ENCODE measurements around the gene EDAR.

Gene EDAR

DNA sequence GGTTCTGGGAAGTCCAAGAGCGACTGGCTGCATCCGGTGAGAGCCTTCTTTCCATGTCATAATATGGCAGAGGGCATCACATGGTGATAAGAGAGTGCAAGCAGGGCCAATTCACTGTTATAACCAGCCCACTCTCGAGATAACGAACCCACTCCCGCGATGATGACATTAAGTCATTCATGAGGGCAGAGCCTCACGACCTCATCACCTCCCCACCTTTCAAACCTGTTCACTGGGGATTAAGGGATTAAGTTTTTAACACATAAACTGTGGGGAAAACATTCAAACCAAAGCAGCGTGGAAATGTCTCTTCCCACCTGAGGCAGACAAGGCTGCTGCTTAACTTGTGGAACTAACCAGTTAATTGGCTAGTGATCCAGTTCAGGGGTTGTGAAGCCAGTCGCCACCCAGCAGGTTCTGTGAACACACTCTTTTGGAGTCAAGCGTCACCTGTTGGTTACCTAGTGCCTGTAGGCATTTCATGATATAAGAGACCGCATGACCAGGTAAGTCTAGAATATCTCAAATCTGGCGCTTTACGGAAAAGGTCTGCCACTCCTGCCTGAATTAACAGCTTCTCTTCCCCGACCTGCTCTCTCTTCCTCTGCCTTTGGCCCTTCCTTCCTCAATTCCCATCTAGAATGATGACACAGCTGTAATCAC is 54.3 kb downstream of the EDAR start:
- H3K27ac ChIP-seq: no peak overlapping the region
- no peak for TF ChIP-seq ZFX (IDR thresholded peaks at IDR 0.05; ENCODE audit: borderline replicate concordance)
- TF ChIP-seq, protein P1, sequence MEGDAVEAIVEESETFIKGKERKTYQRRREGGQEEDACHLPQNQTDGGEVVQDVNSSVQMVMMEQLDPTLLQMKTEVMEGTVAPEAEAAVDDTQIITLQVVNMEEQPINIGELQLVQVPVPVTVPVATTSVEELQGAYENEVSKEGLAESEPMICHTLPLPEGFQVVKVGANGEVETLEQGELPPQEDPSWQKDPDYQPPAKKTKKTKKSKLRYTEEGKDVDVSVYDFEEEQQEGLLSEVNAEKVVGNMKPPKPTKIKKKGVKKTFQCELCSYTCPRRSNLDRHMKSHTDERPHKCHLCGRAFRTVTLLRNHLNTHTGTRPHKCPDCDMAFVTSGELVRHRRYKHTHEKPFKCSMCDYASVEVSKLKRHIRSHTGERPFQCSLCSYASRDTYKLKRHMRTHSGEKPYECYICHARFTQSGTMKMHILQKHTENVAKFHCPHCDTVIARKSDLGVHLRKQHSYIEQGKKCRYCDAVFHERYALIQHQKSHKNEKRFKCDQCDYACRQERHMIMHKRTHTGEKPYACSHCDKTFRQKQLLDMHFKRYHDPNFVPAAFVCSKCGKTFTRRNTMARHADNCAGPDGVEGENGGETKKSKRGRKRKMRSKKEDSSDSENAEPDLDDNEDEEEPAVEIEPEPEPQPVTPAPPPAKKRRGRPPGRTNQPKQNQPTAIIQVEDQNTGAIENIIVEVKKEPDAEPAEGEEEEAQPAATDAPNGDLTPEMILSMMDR (IDR thresholded peaks at IDR 0.05): no peak

- H3K27ac ChIP-seq: no peak overlapping the region
- TF ChIP-seq, protein P1 (IDR thresholded peaks at IDR 0.05): no peak
- TF ChIP-seq ZFX (IDR thresholded peaks at IDR 0.05; ENCODE audit: borderline replicate concordance): no peak
These were observed 54.9 kb downstream of the EDAR start for GRCh38 chr2:108934151-108934550.

DNA sequence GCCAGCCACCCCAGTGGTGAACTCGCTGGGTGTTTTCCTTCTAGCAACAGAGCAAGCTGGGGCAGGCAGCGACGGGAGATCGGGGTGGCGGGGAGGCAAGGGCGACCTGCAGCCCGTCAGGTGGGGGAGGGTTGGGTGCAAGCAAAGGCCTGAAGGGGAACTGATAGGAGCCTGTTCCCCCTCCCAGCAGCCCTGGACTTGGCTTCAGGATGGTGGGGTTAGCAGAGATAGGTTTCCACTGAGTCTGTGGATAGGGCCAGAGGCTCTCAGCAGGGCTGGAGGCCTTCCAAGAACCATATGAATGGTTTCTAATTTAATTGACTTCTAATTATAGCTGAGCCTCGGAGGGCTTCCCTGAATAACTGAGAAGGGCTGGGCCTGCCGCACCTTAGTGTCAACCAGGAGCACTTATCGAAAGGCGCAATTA is 55.3 kb downstream of the EDAR start:
- H3K27ac ChIP-seq: no peak overlapping the region
- no peak for TF ChIP-seq ZFX (IDR thresholded peaks at IDR 0.05; ENCODE audit: borderline replicate concordance)
- TF ChIP-seq, protein P1 (IDR thresholded peaks at IDR 0.05): no peak

- no peak overlapping the region for H3K27ac ChIP-seq
- TF ChIP-seq ZFX (IDR thresholded peaks at IDR 0.05; ENCODE audit: borderline replicate concordance): no peak
- TF ChIP-seq, protein P1 (IDR thresholded peaks at IDR 0.05): no peak
These were observed 56.2 kb downstream of the EDAR start for GRCh38 chr2:108932736-108933332.

DNA sequence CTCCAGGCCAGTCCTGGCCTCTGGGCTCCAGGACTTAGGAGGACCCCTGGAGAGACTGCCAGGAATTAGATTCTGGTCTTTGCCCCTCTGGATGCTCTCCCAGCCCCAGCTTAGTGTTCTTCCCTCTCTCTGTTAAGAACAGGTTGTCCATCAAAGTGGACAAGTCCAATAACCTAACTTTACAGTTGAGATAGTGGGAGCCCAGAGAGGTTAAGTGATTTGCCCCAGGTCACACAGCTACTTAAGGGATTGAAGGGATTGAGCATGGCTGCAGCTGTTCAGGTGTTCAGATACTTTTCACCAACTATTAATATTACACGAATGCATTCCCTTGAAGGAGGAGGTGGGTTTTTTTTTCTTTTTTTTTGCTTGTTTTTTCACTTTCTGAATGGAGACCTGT is 57.6 kb downstream of the EDAR start:
- no peak for TF ChIP-seq ZFX (IDR thresholded peaks at IDR 0.05; ENCODE audit: borderline replicate concordance)
- TF ChIP-seq, protein P1 (IDR thresholded peaks at IDR 0.05): no peak
- no peak overlapping the region for H3K27ac ChIP-seq

- H3K27ac ChIP-seq: no peak overlapping the region
- TF ChIP-seq ZFX (IDR thresholded peaks at IDR 0.05; ENCODE audit: borderline replicate concordance): no peak
- TF ChIP-seq, protein P1 (IDR thresholded peaks at IDR 0.05): no peak
These were observed 59.1 kb downstream of the EDAR start for GRCh38 chr2:108929807-108930425.

Measured in 22Rv1 (cell line).